ENCODE results near the gene RALY. TPM values are rescaled to one million over a fixed set of nuclear protein-coding genes. Genes with fewer than 3 reads are reported as not detected.

The RALY gene
- total RNA-seq, 1 experiment from 2014 or later: 119 TPM

- BruUV-seq (replicated peaks): no TSS peak
- ChIA-PET POLR2A (interaction anchor here (1.6 kb wide), 1 partner anchor 12 kb away, joined by 3 read pairs; no protein-coding TSS in a partner anchor), RAD21 (ENCODE audit: low non-redundant PET in 1 of 2, low total read pairs in 2 of 2, uncharacterized antibody in 2 of 2, unreplicated experiment in 2 of 2) (no interaction called here), CTCF (interaction anchor here (1.3 kb wide), 1 partner anchor 17 kb away, joined by 8 read pairs; no protein-coding TSS in a partner anchor)
- ATAC-seq: no peak
- H3K27me3 ChIP-seq (ENCODE audit: insufficient read depth, low read length): no peaks in the 10 kb centered on the region
- no peaks in the 10 kb centered on the region for H3K4me1 ChIP-seq (ENCODE audit: control insufficient read depth in 1 of 2, insufficient read depth in 2 of 2, low read length in 2 of 2)
- no peaks in the 10 kb centered on the region for H3K9me3 ChIP-seq (ENCODE audit: control insufficient read depth in 1 of 2, insufficient read depth in 1 of 2, low read depth in 1 of 2, low read length in 2 of 2)
- H3K79me2 ChIP-seq (ENCODE audit: insufficient read depth, low read length): peaks cover 95% of the 10 kb centered on the region
- no peak overlapping the region for H3K9ac ChIP-seq (ENCODE audit: low read length)
- TF ChIP-seq REST (IDR thresholded peaks at IDR 0.05; ENCODE audit: low read depth) (no peak), ZFX (IDR thresholded peaks at IDR 0.05) (no peak), SRF (IDR thresholded peaks at IDR 0.05; ENCODE audit: low read depth) (no peak)
- no peaks in the 10 kb centered on the region for H3K36me3 ChIP-seq (ENCODE audit: control insufficient read depth in 1 of 2, insufficient read depth in 2 of 2, low read length in 2 of 2)
- intact Hi-C loops (cut with micrococcal nuclease): no loop called here
- no peak overlapping the region for H3K4me2 ChIP-seq (ENCODE audit: low read length)
- no peak overlapping the region for H3K4me3 ChIP-seq (replicated peaks in 1 of 2; ENCODE audit: low read depth in 1 of 2, low read length in 2 of 2)
- H3K27ac ChIP-seq (ENCODE audit: low read depth, low read length): no peak overlapping the region
- no peak overlapping the region for H2AFZ ChIP-seq (ENCODE audit: low read depth, low read length, poor library complexity, severe bottlenecking)
- DNase-seq (ENCODE audit: low read depth, low spot score): no peak
- H3K9me2 ChIP-seq (ENCODE audit: insufficient read depth): no peaks in the 10 kb centered on the region
- peaks cover 12% of the 10 kb centered on the region; the same call in 1 of the 2 replicates for H4K20me1 ChIP-seq (ENCODE audit: insufficient read depth)
These were observed 11.2 kb downstream of the RALY start for GRCh38 chr20:34004790-34005457.

GRCh38 chr20:34006619-34007018, 12.9 kb downstream of the RALY start:
- BruUV-seq (replicated peaks): no TSS peak
- no peaks in the 10 kb centered on the region for H3K27me3 ChIP-seq (ENCODE audit: insufficient read depth, low read length)
- ChIA-PET CTCF (no interaction called here), POLR2A (interaction anchor here (1.6 kb wide), 1 partner anchor 13 kb away, joined by 3 read pairs; no protein-coding TSS in a partner anchor), RAD21 (ENCODE audit: low non-redundant PET in 1 of 2, low total read pairs in 2 of 2, uncharacterized antibody in 2 of 2, unreplicated experiment in 2 of 2) (no interaction called here)
- DNase-seq (ENCODE audit: low read depth, low spot score): no peak
- H3K27ac ChIP-seq (ENCODE audit: low read depth, low read length): no peak overlapping the region
- H3K4me1 ChIP-seq (ENCODE audit: control insufficient read depth in 1 of 2, insufficient read depth in 2 of 2, low read length in 2 of 2): no peaks in the 10 kb centered on the region
- no peaks in the 10 kb centered on the region for H3K9me2 ChIP-seq (ENCODE audit: insufficient read depth)
- intact Hi-C loops (cut with micrococcal nuclease): no loop called here
- ATAC-seq: no peak
- no peak overlapping the region for H3K9ac ChIP-seq (ENCODE audit: low read length)
- no peaks in the 10 kb centered on the region for H3K36me3 ChIP-seq (ENCODE audit: control insufficient read depth in 1 of 2, insufficient read depth in 2 of 2, low read length in 2 of 2)
- H2AFZ ChIP-seq (ENCODE audit: low read depth, low read length, poor library complexity, severe bottlenecking): no peak overlapping the region
- no peak overlapping the region for H3K4me2 ChIP-seq (ENCODE audit: low read length)
- no peak overlapping the region for H3K4me3 ChIP-seq (replicated peaks in 1 of 2; ENCODE audit: low read depth in 1 of 2, low read length in 2 of 2)
- no peaks in the 10 kb centered on the region for H3K9me3 ChIP-seq (ENCODE audit: control insufficient read depth in 1 of 2, insufficient read depth in 1 of 2, low read depth in 1 of 2, low read length in 2 of 2)
- peaks cover 8% of the 10 kb centered on the region; the same call in 1 of the 2 replicates for H4K20me1 ChIP-seq (ENCODE audit: insufficient read depth)
- peaks cover 95% of the 10 kb centered on the region for H3K79me2 ChIP-seq (ENCODE audit: insufficient read depth, low read length)
- TF ChIP-seq FOSL1 (IDR thresholded peaks at IDR 0.05; ENCODE audit: low read depth): no peak
- TF ChIP-seq REST (IDR thresholded peaks at IDR 0.05; ENCODE audit: low read depth): no peak
- no peak for TF ChIP-seq ZFX (IDR thresholded peaks at IDR 0.05)
- no peak for TF ChIP-seq CEBPB (IDR thresholded peaks at IDR 0.05; ENCODE audit: low read depth)
- TF ChIP-seq CTCF (IDR thresholded peaks at IDR 0.05 in 2 of 3, conservative IDR thresholded peaks at IDR 0.05 in 1 of 3; ENCODE audit: borderline replicate concordance in 1 of 3, insufficient read depth in 1 of 3, low read depth in 2 of 3, low read length in 2 of 3): no peak
- no peak for TF ChIP-seq SRF (IDR thresholded peaks at IDR 0.05; ENCODE audit: low read depth)
- TF ChIP-seq SP1 (IDR thresholded peaks at IDR 0.05; ENCODE audit: low read depth): no peak
- no peak for TF ChIP-seq JUND (IDR thresholded peaks at IDR 0.05)
- TF ChIP-seq EZH2phosphoT487 (IDR thresholded peaks at IDR 0.05; ENCODE audit: borderline replicate concordance): no peak
- no peak for TF ChIP-seq EZH2 (IDR thresholded peaks at IDR 0.05)

Measured in HCT116 (cell line).